Activated CD4-positive, alpha-beta T cell treated with anti-CD3 and anti-CD28 coated beads for 36 hours (primary cell): Measurements from ENCODE around the gene GOLT1A. TPM values are rescaled to one million over a fixed set of nuclear protein-coding genes. Genes with fewer than 3 reads are reported as not detected.

Experiments
- ATAC-seq: fragments of 200-7000 bp; cut with Tn5 transposase; one replicate; pipeline ENCODE4 v1.10.0; 2021; ENCODE audit warnings: mild to moderate bottlenecking, moderate library complexity
- CTCF ChIA-PET: fragments of 350-600 bp; sonication (Branson Sonifier 250); formaldehyde crosslinking; loops from one replicate; lab custom pipeline; 2021; ENCODE audit warnings: antibody characterized with exemption; lab: Charles Lee
- POLR2A ChIA-PET: fragments of 350-600 bp; sonication (Branson Sonifier 250); formaldehyde crosslinking; loops from one replicate; lab custom pipeline; 2021; ENCODE audit warnings: antibody characterized with exemption, inconsistent platforms; lab: Charles Lee
- DNase-seq: peaks from one replicate; pipeline ENCODE4 v3.0.0-alpha.2; 2020
- H3K27ac Mint-ChIP-seq: one replicate; pipeline ENCODE4 v1.8.0; 2021; ENCODE audit warnings: mixed read lengths
- H3K27me3 Mint-ChIP-seq: one replicate; pipeline ENCODE4 v1.8.0; 2021; ENCODE audit warnings: mixed read lengths
- H3K36me3 Mint-ChIP-seq: one replicate; pipeline ENCODE4 v1.8.0; 2021; ENCODE audit warnings: low read depth, mixed read lengths
- H3K4me1 Mint-ChIP-seq: one replicate; pipeline ENCODE4 v1.8.0; 2021; ENCODE audit warnings: mixed read lengths
- H3K4me3 Mint-ChIP-seq: one replicate; pipeline ENCODE4 v1.8.0; 2021; ENCODE audit warnings: mild to moderate bottlenecking, moderate library complexity, mixed read lengths
- H3K9me3 Mint-ChIP-seq: one replicate; pipeline ENCODE4 v1.8.0; 2021; ENCODE audit warnings: low read depth, mixed read lengths
- intact Hi-C, 2 experiments: fragments of 100-400 bp; cut with DNase I in 1 of 2; cut with micrococcal nuclease in 1 of 2; formaldehyde crosslinking; loops; one replicate each; pipeline versions ENCODE4 v1.14.2 to v1.15.1; 2022 to 2024; cut with DNase I, micrococcal nuclease
- total RNA-seq, 2 experiments: library from RNA; stranded (reverse); gene quantifications; one replicate each; pipeline ENCODE4 v1.2.3, GENCODE V29; 2021

GOLT1A gene
- total RNA-seq, 2 experiments from 2014 or later, result 0.21 to 0.69 TPM

- Mint-ChIP-seq H3K9me3 (no peaks in the 10 kb centered on the region), H3K27ac (no peak overlapping the region), H3K4me1 (peaks cover 8% of the 10 kb centered on the region), H3K4me3 (no peak overlapping the region), H3K27me3 (peaks cover 17% of the 10 kb centered on the region), H3K36me3 (no peaks in the 10 kb centered on the region)
- DNase-seq (no peak), ATAC-seq (no peak)
- POLR2A ChIA-PET, result no interaction called here
- CTCF ChIA-PET, result interaction anchor here (1.4 to 2.9 kb wide), 2 partner anchors 13 to 39 kb away, joined by 3 to 9 read pairs; partner anchors contain the start of gene GOLT1A
- intact Hi-C loops, result no loop called here
Observed at GRCh38 chr1:204201348-204202040, 12.3 kb downstream of the GOLT1A start.

DNA sequence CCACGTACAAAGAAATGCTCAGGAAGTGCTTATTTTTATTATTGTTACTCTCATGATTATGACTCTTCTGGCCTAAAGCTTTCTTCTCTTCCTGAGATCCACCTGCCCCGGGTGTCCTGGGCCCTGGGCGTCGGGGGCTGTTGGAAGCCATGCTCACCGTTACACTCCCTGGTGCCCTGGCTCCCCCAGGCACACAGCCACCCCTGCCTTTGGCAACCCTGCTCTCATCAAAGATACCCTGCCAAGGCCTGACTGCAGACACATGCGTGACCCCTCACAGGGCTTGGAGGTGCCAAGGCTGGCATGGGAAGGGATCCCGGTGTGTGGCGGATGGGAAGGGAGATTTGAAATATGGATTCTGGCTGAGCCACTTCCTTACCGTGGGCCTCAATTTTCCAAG is 14.2 kb downstream of the GOLT1A start:
- Mint-ChIP-seq H3K4me1 (peaks cover 4% of the 10 kb centered on the region), H3K4me3 (no peak overlapping the region), H3K27ac (no peak overlapping the region), H3K9me3 (no peaks in the 10 kb centered on the region), H3K27me3 (peaks cover 4% of the 10 kb centered on the region), H3K36me3 (no peaks in the 10 kb centered on the region)
- intact Hi-C loops, result no loop called here
- ChIA-PET POLR2A (no interaction called here), CTCF (interaction anchor here (0.5 to 1.5 kb wide), 3 partner anchors 14 to 37 kb away, joined by 3 to 5 read pairs (median 3); partner anchors contain the start of gene GOLT1A)
- no peak for ATAC-seq
- DNase-seq, result no peak

DNA sequence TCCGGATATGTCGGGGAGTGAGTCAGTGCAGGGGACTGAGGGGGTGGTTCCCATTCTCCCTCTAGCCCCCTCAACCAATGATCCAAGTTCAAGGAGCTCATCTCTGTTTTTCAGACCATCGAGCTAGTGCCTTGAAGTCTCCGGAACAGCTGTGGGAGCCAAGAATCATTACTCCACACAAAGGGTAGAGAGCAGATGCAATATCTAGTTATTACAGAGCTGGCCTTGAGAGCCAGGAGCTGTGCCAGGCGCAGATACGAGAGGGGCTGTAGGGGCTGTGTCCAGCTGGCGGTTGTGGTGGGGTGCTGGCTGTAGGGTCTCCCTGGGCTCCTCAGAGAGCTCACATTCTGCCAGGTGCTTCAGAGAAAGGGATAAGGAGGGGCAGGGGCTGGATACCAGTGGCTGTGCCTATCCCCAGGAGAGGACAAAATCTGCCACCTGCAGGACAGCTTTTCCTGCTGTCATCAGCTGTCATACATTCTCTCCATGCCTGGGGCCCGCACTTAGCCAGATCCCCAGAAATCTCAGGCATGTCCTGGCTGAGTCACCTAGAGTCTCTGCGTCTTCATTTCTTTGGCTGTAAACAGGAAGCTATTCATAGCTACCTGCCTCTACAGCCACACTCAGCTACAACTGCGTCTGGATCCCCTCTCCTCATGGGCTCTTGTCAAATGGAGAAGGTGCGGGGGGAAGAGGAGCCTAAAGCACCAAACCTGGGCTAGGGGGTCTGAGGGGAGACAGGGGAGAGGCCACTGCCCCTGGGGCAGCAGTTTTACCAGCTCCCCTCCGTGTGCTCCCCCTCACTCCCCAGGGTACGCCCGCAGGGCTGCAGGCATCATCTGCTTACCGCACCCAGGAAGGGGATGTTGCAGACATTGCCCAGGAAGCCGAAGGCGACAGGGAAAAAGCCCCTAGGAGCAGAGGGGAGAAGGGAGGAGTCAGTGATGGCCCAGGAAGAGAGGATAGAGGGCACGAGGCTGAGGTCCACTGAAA is 15.1 kb downstream of the GOLT1A start:
- H3K4me1 Mint-ChIP-seq, result peaks cover 6% of the 10 kb centered on the region
- no peaks in the 10 kb centered on the region for H3K27me3 Mint-ChIP-seq
- no peak overlapping the region for H3K4me3 Mint-ChIP-seq
- ATAC-seq (no peak), DNase-seq (no peak)
- intact Hi-C loops, result no loop called here
- ChIA-PET CTCF (interaction anchor here (0.8 to 1.5 kb wide), 4 partner anchors 9 to 36 kb away, joined by 3 to 5 read pairs (median 4); partner anchors contain the start of gene GOLT1A), POLR2A (interaction anchor here (0.7 kb wide), 1 partner anchor 164 kb away, joined by 3 read pairs; no protein-coding TSS in a partner anchor)
- no peak overlapping the region for H3K27ac Mint-ChIP-seq
- no peaks in the 10 kb centered on the region for H3K9me3 Mint-ChIP-seq
- no peaks in the 10 kb centered on the region for H3K36me3 Mint-ChIP-seq

DNA sequence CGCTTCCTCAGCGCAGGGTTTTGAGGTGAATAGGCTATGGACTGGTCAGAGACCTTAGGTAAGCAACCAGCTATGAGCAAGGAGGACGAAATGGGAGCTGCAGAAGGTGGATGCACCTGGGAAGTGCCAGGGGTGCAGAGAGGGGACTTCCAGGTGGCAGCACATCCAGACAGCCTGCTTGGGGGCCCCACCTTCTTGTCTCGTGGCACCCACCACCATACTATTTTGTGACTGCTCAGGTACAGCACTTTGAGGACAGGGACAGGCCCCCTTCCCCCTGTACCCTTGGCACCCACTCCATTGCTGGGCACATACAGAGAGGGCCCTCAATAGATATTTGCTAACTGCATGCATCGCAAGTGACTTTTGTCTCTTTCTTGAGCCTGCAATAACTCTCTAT is 16.7 kb downstream of the GOLT1A start:
- POLR2A ChIA-PET, result no interaction called here

GRCh38 chr1:204196068-204196795 is 17.6 kb downstream of the GOLT1A start, which contains the start of gene KISS1:
TSS of gene KISS1 (minus strand) at chr1:204196491. CDS start at chr1:204192876, 3,615 bp downstream.
- DNase-seq (no peak), ATAC-seq (no peak)
- Mint-ChIP-seq H3K4me1 (peaks cover 6% of the 10 kb centered on the region), H3K27me3 (peaks cover 6% of the 10 kb centered on the region), H3K27ac (no peak within 1 kb of the TSS), H3K4me3 (no peak within 1 kb of the TSS), H3K9me3 (no peaks in the 10 kb centered on the region), H3K36me3 (no peaks in the 10 kb centered on the region)
- intact Hi-C loops, result no loop called here
- CTCF ChIA-PET, result interaction anchor here (0.7 to 1.3 kb wide), 2 partner anchors 11 to 752 kb away, joined by 3 to 7 read pairs; no protein-coding TSS in a partner anchor
- POLR2A ChIA-PET, result no interaction called here

More for the DNA sequence above, 16.7 kb downstream of the GOLT1A start:
- no peak for DNase-seq
- Mint-ChIP-seq H3K9me3 (no peaks in the 10 kb centered on the region), H3K27ac (no peak overlapping the region), H3K36me3 (no peaks in the 10 kb centered on the region), H3K4me1 (peaks cover 6% of the 10 kb centered on the region), H3K27me3 (peaks cover 3% of the 10 kb centered on the region), H3K4me3 (no peak overlapping the region)
- no peak for ATAC-seq
- intact Hi-C loops, result no loop called here
- CTCF ChIA-PET, result interaction anchor here (1.3 kb wide), 1 partner anchor 10 kb away, joined by 7 read pairs; no protein-coding TSS in a partner anchor

GRCh38 chr1:204194771-204195170 is 19.0 kb downstream of the GOLT1A start:
- Mint-ChIP-seq H3K27ac (no peak overlapping the region), H3K4me3 (no peak overlapping the region), H3K4me1 (peaks cover 10% of the 10 kb centered on the region), H3K27me3 (peaks cover 13% of the 10 kb centered on the region), H3K9me3 (no peaks in the 10 kb centered on the region), H3K36me3 (no peaks in the 10 kb centered on the region)
- ATAC-seq (no peak), DNase-seq (no peak)
- CTCF ChIA-PET, result interaction anchor here (0.6 to 1.3 kb wide), 2 partner anchors 35 to 75 kb away, joined by 3 to 4 read pairs; no protein-coding TSS in a partner anchor
- POLR2A ChIA-PET, result no interaction called here
- intact Hi-C loops, result no loop called here

DNA sequence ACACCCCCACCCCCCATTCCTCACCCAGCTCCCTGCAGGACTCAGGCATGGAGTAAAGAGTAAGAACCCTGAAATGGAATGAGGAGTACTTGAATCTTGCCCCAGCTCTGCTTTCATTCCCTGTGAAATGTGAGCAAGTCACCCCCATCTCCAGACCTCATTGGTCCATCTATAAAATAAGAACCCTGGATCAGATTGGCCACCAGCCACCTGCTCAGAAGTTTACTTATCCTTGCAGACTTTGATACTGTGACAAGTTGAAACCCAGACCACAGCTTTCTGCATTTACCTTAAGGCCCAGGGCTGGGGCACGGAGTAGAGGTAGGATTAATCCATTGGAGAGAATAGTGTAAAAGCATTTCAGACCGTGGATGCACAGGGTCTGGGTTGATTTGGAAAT is 19.7 kb downstream of the GOLT1A start:
- peaks cover 16% of the 10 kb centered on the region for H3K4me1 Mint-ChIP-seq
- ChIA-PET CTCF (interaction anchor here (0.6 to 1.3 kb wide), 4 partner anchors 12 to 1189 kb away, joined by 3 to 4 read pairs (median 4); no protein-coding TSS in a partner anchor), POLR2A (no interaction called here)
- H3K27ac Mint-ChIP-seq, result no peak overlapping the region
- DNase-seq (no peak), ATAC-seq (no peak)
- H3K9me3 Mint-ChIP-seq, result no peaks in the 10 kb centered on the region
- H3K27me3 Mint-ChIP-seq, result peaks cover 19% of the 10 kb centered on the region
- H3K36me3 Mint-ChIP-seq, result no peaks in the 10 kb centered on the region
- H3K4me3 Mint-ChIP-seq, result no peak overlapping the region
- intact Hi-C loops, result no loop called here

DNA sequence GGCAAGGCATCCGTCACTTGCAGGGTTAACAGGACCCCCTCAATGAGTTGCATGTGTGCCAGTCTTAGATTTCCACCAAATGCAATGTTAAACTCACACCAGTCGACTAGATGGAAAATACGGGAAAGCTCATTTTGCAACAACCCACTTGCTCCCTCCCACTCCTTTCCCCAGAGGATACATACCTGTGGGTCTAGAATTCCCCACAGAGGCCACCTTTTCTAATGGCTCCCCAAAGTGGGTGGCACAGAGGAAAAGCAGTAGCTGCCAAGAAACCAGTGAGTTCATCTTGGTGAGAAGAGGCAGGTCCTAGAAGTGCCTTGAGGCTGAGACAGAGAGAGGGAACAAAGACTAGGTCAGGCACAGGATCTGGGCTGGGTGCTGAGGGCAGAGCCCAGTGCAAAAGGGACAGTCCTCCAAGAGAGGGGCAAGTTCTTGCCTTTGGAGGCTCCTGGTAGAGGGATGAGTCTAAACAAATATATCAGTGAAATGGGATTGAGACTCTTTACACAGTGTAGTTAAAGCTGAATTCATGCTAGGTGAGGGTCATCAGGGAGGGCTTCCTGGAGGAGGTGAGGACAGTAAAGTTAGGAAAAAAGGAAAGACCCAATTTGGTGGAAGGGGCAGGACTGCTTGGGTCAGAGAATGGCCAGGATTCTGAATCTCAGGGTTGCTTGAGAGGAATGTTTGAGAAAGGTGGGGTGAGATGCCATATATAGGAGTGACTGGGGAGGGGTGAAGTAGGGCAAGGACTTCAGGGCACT is 21.0 kb downstream of the GOLT1A start:
- Mint-ChIP-seq H3K27me3 (peaks cover 27% of the 10 kb centered on the region), H3K4me3 (no peak overlapping the region), H3K27ac (no peak overlapping the region), H3K9me3 (no peaks in the 10 kb centered on the region), H3K4me1 (peaks cover 16% of the 10 kb centered on the region), H3K36me3 (no peaks in the 10 kb centered on the region)
- ChIA-PET POLR2A (no interaction called here), CTCF (interaction anchor here (0.6 to 3.0 kb wide), 7 partner anchors 14 to 327 kb away, joined by 3 to 17 read pairs (median 3); no protein-coding TSS in a partner anchor)
- intact Hi-C loops, result no loop called here
- ATAC-seq (no peak), DNase-seq (no peak)

DNA sequence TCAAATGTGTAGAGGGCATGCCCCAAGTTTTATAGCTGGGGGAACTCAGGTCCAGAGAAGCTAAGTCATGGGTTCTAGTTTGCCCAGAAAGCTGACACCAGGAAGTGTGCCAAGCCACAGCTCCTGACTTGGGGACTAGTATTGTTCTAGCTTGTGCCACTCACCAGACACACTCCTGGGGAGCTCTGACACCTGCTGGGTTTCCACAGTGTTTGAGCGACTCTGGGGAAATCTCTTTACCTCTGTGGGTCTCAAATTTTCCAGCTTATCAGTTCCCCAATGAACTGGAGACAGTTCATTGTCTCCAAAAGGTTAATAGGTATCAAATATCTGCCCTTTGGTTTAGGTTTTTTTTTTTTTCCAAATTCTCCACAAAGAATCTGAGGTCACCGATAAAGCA is 21.7 kb downstream of the GOLT1A start:
- no peaks in the 10 kb centered on the region for H3K9me3 Mint-ChIP-seq
- ChIA-PET POLR2A (no interaction called here), CTCF (interaction anchor here (0.6 to 3.0 kb wide), 7 partner anchors 14 to 572 kb away, joined by 3 to 17 read pairs (median 3); no protein-coding TSS in a partner anchor)
- ATAC-seq, result no peak
- H3K4me1 Mint-ChIP-seq, result peaks cover 16% of the 10 kb centered on the region
- H3K27me3 Mint-ChIP-seq, result peaks cover 31% of the 10 kb centered on the region
- no peak overlapping the region for H3K27ac Mint-ChIP-seq
- DNase-seq, result no peak
- intact Hi-C loops, result no loop called here
- H3K4me3 Mint-ChIP-seq, result no peak overlapping the region
- no peaks in the 10 kb centered on the region for H3K36me3 Mint-ChIP-seq

- Mint-ChIP-seq H3K4me3 (no peak overlapping the region), H3K9me3 (no peaks in the 10 kb centered on the region), H3K4me1 (peaks cover 16% of the 10 kb centered on the region), H3K36me3 (no peaks in the 10 kb centered on the region), H3K27me3 (peaks cover 34% of the 10 kb centered on the region), H3K27ac (no peak overlapping the region)
- intact Hi-C loops, result no loop called here
- ChIA-PET POLR2A (no interaction called here), CTCF (interaction anchor here (0.6 to 3.0 kb wide), 7 partner anchors 15 to 1016 kb away, joined by 3 to 17 read pairs (median 4); no protein-coding TSS in a partner anchor)
- ATAC-seq (no peak), DNase-seq (no peak)
Observed at GRCh38 chr1:204191456-204191855, 22.3 kb downstream of the GOLT1A start.
